HG03575 (cell line): ENCODE measurements around the gene PADI4.

Experiments
- ATAC-seq: cut with Tn5 transposase; IDR thresholded peaks from one replicate; pipeline ENCODE4 v1.9.1; 2021; ENCODE audit not compliant: unreplicated experiment, insufficient number of reproducible peaks, low FRiP score; ENCODE audit errors: extremely low read depth

PADI4 gene

DNA sequence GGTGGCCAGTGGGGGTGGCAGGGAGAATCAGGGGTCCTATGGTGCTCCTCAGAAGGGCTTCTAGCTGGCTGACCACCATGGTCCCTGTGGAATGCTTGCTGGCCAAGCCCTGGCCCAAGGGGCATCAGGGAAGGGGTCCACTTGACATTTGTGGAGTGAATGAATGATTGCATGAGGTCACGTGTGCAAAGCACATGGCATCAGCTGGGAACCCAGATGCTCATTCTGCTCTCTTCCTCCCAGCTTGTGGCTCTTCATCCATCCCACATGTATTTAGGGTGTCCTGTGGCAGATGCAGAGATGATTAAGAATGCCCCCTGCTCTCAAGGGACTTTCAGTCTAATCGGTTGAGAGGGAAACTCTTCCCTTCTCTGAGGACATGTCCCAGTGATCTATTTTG, 27.1 kb upstream of the PADI4 start:
- ATAC-seq = no peak

DNA sequence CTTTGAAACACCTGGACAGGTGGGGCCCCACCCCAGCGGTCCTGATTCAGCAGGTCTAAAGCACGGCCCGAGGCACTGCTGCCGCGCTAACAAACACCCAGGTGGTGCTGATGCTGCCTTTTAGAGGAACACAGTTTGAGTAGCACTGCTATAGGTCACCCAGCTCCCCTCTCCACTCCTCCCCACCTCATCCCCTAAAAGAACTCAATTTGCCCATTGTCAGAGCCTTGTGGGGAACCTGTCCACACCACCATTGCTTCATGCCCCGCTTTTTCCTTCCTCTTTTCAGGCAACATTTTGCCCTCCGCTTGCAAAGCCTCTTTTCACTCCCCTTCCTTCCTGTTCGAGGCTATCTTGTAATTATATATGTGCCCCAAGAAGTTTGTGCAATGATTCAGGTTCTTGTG, 26.2 kb upstream of the PADI4 start:
- ATAC-seq = no peak

DNA sequence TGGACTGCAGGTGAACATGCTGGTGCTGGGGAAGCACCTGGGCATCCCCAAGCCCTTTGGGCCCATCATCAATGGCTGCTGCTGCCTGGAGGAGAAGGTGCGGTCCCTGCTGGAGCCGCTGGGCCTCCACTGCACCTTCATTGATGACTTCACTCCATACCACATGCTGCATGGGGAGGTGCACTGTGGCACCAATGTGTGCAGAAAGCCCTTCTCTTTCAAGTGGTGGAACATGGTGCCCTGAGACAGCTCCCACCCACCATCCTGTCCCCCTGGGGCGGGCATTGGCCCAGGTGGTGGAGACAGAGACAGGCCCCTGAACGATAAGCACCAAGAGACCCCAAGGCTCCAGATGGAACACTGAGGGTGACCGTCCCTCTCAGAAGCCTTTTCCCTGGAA, 25.2 kb upstream of the PADI4 start:
- no peak for ATAC-seq

DNA sequence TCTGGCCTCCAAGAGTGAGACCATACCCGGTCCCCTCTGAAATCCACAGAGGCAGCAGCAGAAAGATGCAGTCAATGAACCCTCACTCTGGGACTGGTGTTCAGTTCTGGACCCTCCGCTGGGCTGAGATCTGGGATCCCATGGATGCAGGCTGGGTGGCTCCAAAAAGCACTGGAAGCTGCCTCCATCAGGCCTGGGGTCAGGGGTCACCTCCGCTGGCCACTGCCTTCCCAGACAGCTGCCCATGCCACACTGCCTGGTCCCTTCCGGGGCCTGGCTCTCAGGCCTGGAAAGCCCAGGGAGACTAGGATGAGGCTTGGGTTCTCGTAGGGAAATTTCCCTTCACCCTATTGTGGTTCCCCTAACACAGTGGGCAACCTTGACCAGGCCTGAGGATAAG, 21.4 kb upstream of the PADI4 start:
- no peak for ATAC-seq

DNA sequence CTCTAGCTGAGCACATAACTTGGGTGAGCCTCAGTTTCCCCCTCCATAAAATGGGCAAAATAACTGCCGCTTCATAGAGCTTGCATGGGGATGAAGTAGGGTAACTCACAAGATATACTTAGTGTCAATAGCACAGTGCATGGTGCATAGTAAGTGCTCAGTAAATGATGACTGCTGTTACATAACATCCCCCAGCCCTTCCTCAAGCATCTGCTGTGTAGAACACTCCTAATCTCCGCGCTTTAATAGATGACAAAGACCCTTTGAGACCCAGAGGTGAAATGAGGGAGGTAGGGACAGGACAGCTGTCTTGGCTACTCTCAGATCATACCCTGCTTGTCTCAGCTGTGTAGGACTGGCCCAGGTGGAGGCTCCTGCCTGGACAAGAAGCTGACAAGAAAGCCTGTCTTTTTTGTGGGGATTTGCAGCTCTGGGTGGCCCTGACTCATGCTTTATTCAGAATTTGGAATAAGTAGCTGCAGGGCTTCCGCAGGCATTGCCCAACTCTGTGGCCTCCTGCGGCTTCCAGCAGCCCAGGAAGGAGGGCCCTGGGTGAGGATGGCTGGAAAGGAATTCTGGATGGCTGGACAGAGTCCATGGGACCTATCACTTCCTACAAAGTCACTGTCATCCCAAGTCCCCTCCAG, 20.7 kb upstream of the PADI4 start:
- ATAC-seq = no peak

DNA sequence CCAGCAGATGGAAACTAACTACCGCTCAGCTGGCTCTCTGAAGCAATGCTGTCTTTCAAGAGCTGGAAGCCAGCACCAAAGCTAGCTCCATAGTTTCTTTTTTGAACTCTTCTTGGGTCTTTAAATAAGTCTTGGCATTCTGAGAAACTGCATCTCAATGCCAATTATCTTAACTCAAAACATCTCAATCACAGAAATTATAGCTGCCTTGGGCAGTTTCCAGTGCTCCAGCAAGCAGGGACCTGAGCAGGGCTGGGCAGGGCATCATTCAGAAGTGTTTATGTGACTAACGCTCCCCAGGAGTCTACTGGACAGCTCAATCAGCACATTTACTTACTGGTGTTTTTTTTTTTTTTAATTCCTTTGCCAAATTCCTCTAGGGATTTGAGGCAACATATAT, 18.3 kb upstream of the PADI4 start:
- no peak for ATAC-seq

DNA sequence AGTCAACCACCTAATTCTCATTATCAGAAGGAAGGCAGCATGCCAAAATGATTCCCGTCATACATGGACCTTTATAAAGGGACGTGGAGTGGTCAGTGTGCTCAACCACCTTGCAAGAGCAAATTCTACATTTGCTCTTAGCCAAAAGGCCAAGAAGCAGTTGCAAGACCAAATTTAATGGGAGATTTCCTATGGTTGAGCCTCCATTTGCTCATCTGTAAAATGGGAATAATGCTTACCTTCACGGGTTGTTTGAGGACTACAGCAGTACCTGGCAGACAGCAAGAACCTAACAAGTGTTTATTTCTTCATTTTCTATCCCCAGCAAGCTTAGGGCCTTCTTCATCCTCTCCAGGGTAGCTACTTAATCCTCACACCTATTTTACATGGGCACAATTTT, 17.4 kb upstream of the PADI4 start:
- no peak for ATAC-seq

DNA sequence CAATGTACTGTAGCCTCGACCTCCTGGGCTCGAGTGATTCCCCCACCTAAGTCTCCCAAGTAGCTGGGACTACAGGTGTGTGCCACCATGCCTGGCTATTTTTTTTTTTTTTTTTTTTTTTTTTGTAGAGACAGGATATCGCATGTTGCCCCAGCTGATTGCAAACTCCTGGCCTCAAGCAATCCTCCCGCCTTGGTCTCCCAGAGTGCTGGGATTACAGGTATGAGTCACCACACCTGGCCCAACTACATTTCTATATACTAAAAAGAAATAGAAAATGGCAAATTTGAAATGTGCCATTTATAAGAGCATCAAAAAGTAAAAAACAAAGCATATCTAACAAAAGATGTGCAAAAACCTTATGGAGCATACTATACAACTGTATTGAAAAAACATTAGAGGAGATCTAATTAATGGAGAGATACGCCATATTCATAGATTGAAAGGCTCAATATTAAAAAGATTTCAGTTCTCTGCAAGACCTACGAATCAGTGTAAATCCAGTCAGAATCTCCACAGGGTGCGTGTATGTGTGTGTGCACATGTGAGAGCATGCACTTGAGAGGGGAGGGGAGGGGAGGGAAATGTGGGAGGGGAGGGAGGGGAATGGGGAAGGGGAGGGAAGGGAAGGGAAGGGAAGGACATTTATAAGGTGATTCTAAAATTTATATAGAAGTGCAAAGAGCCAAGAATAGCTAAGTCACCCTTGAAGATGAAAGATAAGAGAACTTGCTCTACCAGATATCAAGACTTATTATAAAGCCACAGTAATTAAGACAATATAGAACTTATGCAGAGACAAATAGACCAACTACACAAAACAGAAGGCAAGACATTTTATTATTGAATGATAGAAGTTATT, 15.5 kb upstream of the PADI4 start:
- no peak for ATAC-seq

DNA sequence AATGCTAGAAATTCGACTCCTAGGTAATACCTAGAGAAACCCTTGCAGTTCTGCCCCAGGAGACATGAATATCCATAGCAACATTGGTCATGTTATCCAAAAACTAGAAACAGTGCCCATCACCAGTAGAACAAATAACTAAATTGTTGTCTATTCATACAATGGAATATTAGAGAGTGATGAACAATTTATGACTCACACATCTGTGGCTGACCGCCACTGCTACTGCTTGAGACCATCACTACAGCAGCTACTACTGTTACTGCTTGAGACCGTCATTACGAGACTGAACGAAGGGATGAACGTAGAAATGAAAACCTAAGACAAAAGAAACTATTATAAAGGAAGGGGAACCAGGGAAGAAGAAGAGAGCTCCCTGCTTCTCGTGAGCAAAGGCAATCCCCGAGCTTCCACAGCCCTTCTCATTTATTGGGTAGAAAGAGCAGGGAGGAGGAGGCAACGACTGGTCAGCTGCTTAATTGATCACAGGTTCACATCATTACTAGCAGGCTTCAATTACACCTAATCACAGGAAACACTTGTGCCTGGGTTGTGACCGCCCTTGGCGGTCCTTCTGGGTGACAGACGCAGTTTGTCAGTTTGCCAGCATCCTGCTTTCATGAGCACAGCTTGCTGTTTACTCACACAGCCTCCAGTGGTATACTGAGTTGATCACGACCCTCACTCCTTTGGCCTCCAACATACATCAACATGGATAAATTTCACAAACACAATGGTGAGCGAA, 14.1 kb upstream of the PADI4 start:
- ATAC-seq = no peak

DNA sequence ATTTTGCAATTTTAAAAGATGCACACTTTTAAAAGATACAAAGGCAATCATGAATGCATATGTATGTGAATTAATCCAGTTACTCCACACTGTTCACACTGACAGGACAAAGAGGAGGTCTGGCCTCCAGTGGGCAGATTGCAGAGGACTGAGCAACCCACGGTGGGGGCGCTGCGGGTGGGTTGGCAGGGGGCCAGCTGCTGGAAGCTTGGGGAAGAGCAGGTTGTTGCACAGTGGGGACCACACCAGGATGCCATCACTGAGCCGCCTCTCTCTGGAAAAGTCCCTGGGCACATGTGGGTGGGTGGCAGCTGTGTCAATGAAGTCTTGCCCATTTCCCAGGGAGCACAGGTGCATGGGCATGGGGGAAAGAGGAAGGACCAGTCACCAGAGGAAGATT, 12.7 kb upstream of the PADI4 start:
- no peak for ATAC-seq

DNA sequence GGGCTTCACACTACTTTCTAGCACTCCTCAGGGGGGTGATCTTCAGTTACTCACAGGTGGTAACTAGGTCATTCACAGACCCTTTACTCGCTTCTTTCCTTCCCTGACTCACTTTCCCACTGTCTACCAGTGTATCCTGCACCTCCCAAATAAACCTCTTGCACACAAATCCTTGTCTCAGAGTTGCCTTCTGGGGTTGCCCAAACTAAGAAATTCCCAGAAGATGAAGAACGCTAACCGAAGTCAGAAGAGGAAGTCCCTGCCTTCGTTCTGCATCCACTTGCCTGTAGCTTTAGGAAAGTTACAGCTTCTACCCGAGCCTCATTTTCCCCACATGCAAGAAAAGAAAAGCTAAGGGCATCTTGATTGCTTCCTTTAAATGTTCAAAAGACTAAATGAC, 11.9 kb upstream of the PADI4 start:
- no peak for ATAC-seq

DNA sequence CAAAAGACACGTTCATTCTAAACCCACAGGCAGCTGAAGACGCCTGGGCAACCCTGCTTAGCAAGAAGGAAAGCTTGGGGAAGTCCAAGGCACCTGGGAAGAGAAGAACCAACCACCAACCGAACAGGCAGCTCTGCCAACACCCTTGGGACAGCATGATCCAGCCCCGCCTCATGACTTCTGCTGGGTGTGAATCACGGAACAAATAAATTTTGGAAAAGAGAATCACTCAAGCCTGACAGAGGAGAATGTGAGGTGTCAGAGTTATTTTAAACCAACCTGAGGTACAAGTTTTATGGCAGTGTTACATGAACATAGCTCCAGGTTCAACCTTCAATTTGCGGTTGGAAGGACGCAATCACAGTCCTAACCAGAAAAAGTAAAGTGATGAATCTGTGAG, 10.0 kb upstream of the PADI4 start:
- ATAC-seq = no peak

DNA sequence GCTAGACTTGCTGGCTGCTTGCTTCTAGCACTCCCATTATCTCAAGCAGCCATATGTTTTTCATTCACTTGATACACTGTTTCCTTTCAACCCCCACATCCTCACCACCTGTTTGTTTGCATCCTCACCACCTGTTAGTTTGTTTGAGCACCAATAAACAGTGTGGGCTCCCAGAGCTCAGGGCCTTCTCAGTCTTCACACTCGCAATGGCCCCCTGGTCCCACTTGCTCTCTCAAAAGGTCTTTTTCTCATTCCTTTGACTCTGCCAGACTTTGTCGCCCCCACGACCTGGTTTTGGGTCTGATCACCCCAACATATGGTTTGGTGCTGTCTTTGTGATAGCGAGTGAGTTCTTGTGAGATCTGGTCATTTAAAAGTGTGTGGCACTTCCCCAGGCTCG, 6.2 kb upstream of the PADI4 start:
- no peak for ATAC-seq

DNA sequence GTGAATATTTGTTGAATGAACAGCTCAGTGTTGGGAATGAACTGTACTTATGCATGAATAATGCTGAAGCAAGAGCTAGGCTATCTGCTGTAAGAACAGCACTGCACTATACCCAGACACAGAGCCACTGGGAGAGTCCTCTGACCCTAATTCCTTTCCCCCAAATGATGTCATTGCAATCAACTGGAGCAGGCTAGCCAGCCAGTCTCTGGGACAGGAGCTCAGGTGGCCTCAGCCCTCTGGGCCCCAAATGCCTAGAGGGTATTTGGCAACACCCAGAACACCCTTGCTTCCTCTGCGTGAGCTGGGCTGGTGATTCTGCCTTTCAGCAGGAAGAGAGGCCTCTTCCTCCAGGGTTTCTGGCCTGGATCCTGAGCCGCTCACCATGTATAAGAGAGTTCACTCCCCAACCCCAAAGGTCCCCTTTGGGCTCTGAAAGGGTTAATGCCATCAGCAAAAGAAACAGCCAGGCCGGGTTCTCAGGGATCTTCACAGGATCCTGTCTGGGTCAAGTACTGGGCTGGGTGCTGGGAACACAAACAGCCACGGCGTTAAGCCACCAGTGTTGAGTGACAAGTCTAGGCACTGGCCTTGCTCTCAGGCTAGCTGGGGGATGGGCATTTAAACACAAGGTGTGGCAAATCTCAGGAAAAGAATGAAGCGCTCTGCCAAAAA, 3.7 kb upstream of the PADI4 start:
- no peak for ATAC-seq

DNA sequence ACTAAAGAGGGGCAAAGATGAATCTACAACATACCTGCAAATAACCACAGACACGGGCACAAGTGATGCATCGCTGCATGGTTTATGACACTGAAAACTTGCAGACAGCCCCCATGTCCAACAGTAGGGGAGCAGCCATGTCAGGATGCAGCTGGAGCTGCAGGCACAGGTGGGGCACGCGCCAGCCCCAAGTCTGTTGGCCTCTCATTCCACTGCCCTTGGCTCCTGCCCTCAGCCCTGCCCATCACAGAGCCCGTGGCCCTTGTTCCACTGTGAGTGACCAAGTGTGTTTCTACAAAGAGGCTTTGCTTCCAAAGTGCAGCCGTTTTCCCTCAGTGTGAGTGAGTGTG, 3.2 kb upstream of the PADI4 start:
- no peak for ATAC-seq

DNA sequence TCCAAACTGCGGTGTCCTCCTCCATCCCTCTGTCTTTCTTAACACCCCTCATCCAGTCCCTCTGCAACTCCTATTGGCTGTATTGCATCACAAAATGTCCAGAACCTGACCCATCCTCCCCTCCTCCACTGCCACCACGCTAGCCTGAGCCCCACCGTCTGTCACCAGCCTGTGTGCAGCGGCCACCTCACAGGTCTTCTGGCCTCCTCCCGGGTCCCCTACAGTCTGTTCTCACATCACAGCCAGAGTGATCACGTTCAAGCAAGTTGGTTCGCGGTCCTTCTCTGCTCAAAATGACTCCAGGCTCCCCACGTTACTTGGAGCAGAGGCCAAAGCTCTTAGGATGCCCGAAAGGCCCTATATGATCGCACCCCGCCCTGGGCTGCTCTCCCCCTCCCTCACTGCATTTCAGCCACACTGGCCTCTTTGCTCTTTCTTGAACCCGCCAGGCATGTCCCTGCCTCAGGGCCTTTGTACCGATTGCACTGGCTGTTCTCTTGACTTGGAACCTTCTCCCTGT, 2.4 kb upstream of the PADI4 start:
- no peak for ATAC-seq

DNA sequence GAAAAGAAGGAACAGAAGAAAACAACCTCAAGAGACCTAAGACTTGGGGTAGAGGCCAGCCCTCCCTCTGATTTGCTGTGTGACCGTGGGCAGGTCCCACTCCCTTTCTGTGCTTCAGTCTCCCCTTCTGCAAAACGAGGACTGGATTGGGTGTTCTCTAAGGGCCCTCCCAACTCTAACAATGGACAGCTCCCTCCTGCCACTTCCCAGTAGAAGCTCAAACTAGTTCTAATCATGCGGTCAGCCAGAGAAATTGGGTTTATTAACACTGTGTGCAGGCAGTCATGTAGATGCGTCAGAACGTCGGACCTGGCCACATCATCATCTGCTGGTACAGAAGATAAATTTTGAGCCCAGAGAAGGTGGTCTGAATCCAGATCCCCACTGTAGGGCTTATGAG, 1.6 kb upstream of the PADI4 start:
- ATAC-seq = no peak

DNA sequence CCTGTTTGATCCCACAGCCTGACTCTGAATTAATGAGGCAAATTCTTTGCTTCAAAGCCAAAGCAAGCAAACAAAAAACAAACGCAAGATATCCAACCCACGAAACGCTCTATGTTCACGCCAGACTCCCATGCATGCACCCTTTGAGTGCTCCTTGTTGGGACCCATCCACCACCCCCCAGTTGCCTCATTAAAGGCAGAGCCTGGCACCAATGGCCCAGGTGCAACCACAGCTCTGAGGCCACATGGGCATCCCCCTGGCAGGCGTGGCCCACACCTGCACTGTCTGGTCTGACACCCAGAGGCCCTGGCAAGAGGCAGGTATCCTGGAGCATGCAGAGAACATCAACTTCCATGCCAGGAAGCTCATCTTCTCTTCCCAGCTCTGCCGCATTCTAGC, 1.1 kb upstream of the PADI4 start:
- no peak for ATAC-seq

DNA sequence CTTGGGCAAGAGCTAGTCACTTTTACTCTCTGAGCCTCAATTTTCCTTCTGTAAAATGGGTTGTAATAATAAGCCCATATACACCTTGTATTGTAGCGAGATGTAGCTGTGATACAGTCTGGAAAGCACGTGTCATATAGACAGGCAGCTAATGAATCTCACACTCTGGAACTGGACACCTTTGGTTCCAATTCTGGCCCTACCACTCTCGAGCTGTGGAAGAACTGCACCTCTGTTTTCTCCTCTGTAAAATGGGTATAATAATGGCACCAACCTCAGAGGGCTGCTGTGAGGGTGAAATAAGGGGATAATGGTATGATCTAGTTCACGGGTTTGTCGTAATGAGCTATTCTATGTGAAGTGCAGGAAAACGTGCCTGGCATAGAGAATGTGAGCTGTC, 668 bp upstream of the PADI4 start:
- ATAC-seq = no peak
